NCI-H1417 treated with DMSO at 0.1 percent for 48 hours (cell line): ENCODE data around the gene ASCL2.

Experiments used
- DNase-seq: peaks from one replicate; lab custom pipeline; 2025; lab: John Stamatoyannopoulos, UW

Gene ASCL2

GRCh38 chr11:2272228-2272945, 2.0 kb upstream of the ASCL2 start:
- no peak for DNase-seq

- no peak for DNase-seq
These were observed 1.2 kb upstream of the ASCL2 start for GRCh38 chr11:2271327-2272227.

GRCh38 chr11:2271077-2271326, 614 bp upstream of the ASCL2 start:
- no peak for DNase-seq

- DNase-seq: peak; percentile 33
These were observed 627 bp downstream of the ASCL2 start for GRCh38 chr11:2269601-2270321.

- no peak for DNase-seq
These were observed 1.4 kb downstream of the ASCL2 start for GRCh38 chr11:2268729-2269600.

- no peak for DNase-seq
These were observed 2.3 kb downstream of the ASCL2 start for GRCh38 chr11:2267851-2268728.

- no peak for DNase-seq
These were observed 3.0 kb downstream of the ASCL2 start for GRCh38 chr11:2267306-2267850.

GRCh38 chr11:2266586-2267305, 3.6 kb downstream of the ASCL2 start:
- no peak for DNase-seq

- no peak for DNase-seq
These were observed 4.4 kb downstream of the ASCL2 start for GRCh38 chr11:2265854-2266585.

- DNase-seq: no peak
These were observed 5.0 kb downstream of the ASCL2 start for GRCh38 chr11:2265396-2265795.

GRCh38 chr11:2264366-2265053, 5.9 kb downstream of the ASCL2 start:
- DNase-seq: no peak

- no peak for DNase-seq
These were observed 6.5 kb downstream of the ASCL2 start for GRCh38 chr11:2263724-2264360.

GRCh38 chr11:2263071-2263565, 7.3 kb downstream of the ASCL2 start:
- no peak for DNase-seq

- no peak for DNase-seq
These were observed 7.9 kb downstream of the ASCL2 start for GRCh38 chr11:2262301-2263070.

GRCh38 chr11:2261436-2262230, 8.8 kb downstream of the ASCL2 start:
- no peak for DNase-seq
